PC-3 (cell line): ENCODE results near the gene ZFP90. TPM values are rescaled to one million over a fixed set of nuclear protein-coding genes. Genes with fewer than 3 reads are reported as not detected.
"Not testable (repeated sequence)": the region's sequence is repeated elsewhere in the genome, so short reads cannot be mapped to it uniquely, and the experiment has no call there.

Source experiments
- ATAC-seq: fragments of 200-7000 bp; cut with Tn5 transposase; 2 replicates; pipeline ENCODE4 v1.9.1; 2020; ENCODE audit warnings: mild to moderate bottlenecking, moderate library complexity
- BruUV-seq: library from RNA; stranded (reverse); fragments of 400-500 nt; replicated peaks from 2 replicates; lab custom pipeline; 2021; lab: Mats Ljungman, UMichigan
- CTCF ChIA-PET: fragments of 300-600 bp; sonication (Branson Sonifier 250); formaldehyde crosslinking; loops from one replicate; lab custom pipeline; 2022; ENCODE audit warnings: antibody characterized with exemption; lab: Charles Lee
- POLR2A ChIA-PET: fragments of 300-600 bp; sonication (Branson Sonifier 250); formaldehyde crosslinking; loops from one replicate; lab custom pipeline; 2022; ENCODE audit warnings: antibody characterized with exemption; ENCODE audit not compliant: unreplicated experiment; lab: Charles Lee
- DNase-seq: peaks from one replicate; pipeline ENCODE4 v3.0.0-alpha.2; 2015
- H2AFZ ChIP-seq: fragments of 300-600 bp; sonication (generic); 2 replicates; pipeline ENCODE4 v1.6.0; 2016; ENCODE audit warnings: antibody characterized with exemption, low read length
- H3F3A ChIP-seq: fragments of 300-600 bp; sonication (generic); one replicate; pipeline ENCODE4 v1.6.0; 2017; ENCODE audit warnings: antibody characterized with exemption, low read length, control low read depth, mild to moderate bottlenecking; ENCODE audit not compliant: unreplicated experiment
- H3K27ac ChIP-seq: fragments of 300-600 bp; sonication (generic); 2 replicates; pipeline ENCODE4 v1.5.1; 2016; ENCODE audit warnings: mild to moderate bottlenecking, low read length
- H3K27me3 ChIP-seq: fragments of 300-600 bp; sonication (generic); 2 replicates; pipeline ENCODE4 v1.6.1; 2016; ENCODE audit warnings: low read length, mixed read lengths
- H3K36me3 ChIP-seq: fragments of 300-600 bp; sonication (generic); 2 replicates; pipeline ENCODE4 v1.6.1; 2016; ENCODE audit warnings: low read depth, mixed run types, low read length, mixed read lengths
- H3K4me1 ChIP-seq: fragments of 300-600 bp; sonication (generic); 2 replicates; pipeline ENCODE4 v1.5.1; 2016; ENCODE audit warnings: low read length; ENCODE audit not compliant: insufficient read depth
- H3K4me2 ChIP-seq: fragments of 300-600 bp; sonication (generic); 2 replicates; pipeline ENCODE4 v1.6.0; 2016; ENCODE audit warnings: low read length
- H3K4me3 ChIP-seq: fragments of 300-600 bp; sonication (generic); 2 replicates; pipeline ENCODE4 v1.5.1; 2016; ENCODE audit warnings: mild to moderate bottlenecking, low read length, mixed read lengths
- H3K79me2 ChIP-seq: fragments of 300-600 bp; sonication (generic); 2 replicates; pipeline ENCODE4 v1.6.1; 2017; ENCODE audit warnings: low read length, mixed read lengths
- H3K9ac ChIP-seq: fragments of 300-600 bp; sonication (generic); 2 replicates; pipeline ENCODE4 v1.6.0; 2016; ENCODE audit warnings: mild to moderate bottlenecking, low read length
- H3K9me2 ChIP-seq: fragments of 300-600 bp; sonication (generic); replicated peaks from 2 replicates; pipeline ENCODE4 v1.6.1; 2016; ENCODE audit warnings: mixed run types, low read length, mixed read lengths
- H3K9me3 ChIP-seq: fragments of 300-600 bp; sonication (generic); 2 replicates; pipeline ENCODE4 v1.6.1; 2016; ENCODE audit warnings: low read length, mixed read lengths
- H4K20me1 ChIP-seq: fragments of 300-600 bp; sonication (generic); 2 replicates; pipeline ENCODE4 v1.6.1; 2016; ENCODE audit warnings: low read length, mixed read lengths
- CTCF ChIP-seq: fragments of 300-600 bp; sonication (generic); conservative IDR thresholded peaks from 2 replicates; pipeline ENCODE4 v1.5.1; 2017; ENCODE audit warnings: antibody characterized with exemption, low read depth, mild to moderate bottlenecking, low read length
- EZH2 ChIP-seq: fragments of 300-600 bp; sonication (generic); IDR thresholded peaks from one replicate; pipeline ENCODE4 v1.6.1; 2017; ENCODE audit warnings: antibody characterized with exemption, mild to moderate bottlenecking, low read length; ENCODE audit not compliant: unreplicated experiment
- EZH2phosphoT487 ChIP-seq: fragments of 300-600 bp; sonication (generic); IDR thresholded peaks from 2 replicates; pipeline ENCODE4 v1.6.1; 2018; ENCODE audit warnings: mild to moderate bottlenecking, antibody characterized with exemption, low read length, borderline replicate concordance
- intact Hi-C: fragments of 100-400 bp; cut with micrococcal nuclease; formaldehyde crosslinking; loops from 2 replicates; pipeline ENCODE4 v1.9.0; 2023
- total RNA-seq: library from RNA; depleted of rRNA; stranded (reverse); fragments of >200 nt; gene quantifications from 2 replicates; pipeline ENCODE4 v1.2.3, GENCODE V29; 2014

The ZFP90 gene
- total RNA-seq, 1 experiment from 2014 or later: 18.9 TPM

DNA sequence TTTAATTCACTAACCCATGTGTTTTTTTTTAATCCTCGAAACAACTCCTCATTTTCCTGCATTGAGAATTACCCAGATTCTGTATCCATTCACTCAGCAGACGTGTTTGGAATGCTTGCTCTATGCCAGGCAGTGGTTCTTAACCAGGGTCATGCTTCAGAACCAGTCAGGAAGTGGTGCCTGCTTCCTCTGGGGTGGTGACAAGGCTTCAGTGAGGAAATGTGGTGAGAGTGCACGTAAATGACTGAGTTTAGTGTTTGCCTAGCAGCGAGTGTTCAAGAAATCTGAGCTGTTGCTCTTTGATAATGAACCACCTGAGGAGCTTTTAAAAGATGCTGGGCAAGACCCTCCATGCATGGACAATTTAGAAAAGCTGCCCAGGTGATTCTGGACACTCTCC lies 9.9 kb downstream of the ZFP90 start:
- ChIA-PET CTCF (no interaction called here), POLR2A (no interaction called here)
- Histone ChIP-seq H3K4me3 (no peak overlapping the region), H2AFZ (no peak overlapping the region), H3K9me2 (no peaks in the 10 kb centered on the region), H3K79me2 (no peaks in the 10 kb centered on the region), H3K9ac (no peak overlapping the region), H3K4me1 (no peaks in the 10 kb centered on the region), H3K9me3 (peaks cover 10% of the 10 kb centered on the region; the same call in 1 of the 2 replicates), H4K20me1 (no peaks in the 10 kb centered on the region), H3K27ac (no peak overlapping the region), H3K4me2 (no peak overlapping the region), H3F3A (no peaks in the 10 kb centered on the region), H3K27me3 (no peaks in the 10 kb centered on the region), H3K36me3 (peaks cover 62% of the 10 kb centered on the region)
- no peak for ATAC-seq
- intact Hi-C loops: no loop called here
- TF ChIP-seq EZH2phosphoT487: no peak
- DNase-seq: no peak
- BruUV-seq: no TSS peak

GRCh38 chr16:68553186-68553585 lies 14.1 kb downstream of the ZFP90 start:
- H3K36me3 ChIP-seq: peaks cover 67% of the 10 kb centered on the region
- no peak overlapping the region for H3K4me2 ChIP-seq
- ChIA-PET CTCF (no interaction called here), POLR2A (no interaction called here)
- DNase-seq (no peak), ATAC-seq (no peak)
- H2AFZ ChIP-seq: no peak overlapping the region
- no peaks in the 10 kb centered on the region for H3F3A ChIP-seq
- intact Hi-C loops: no loop called here
- H3K27me3 ChIP-seq: no peaks in the 10 kb centered on the region
- H3K4me1 ChIP-seq: no peaks in the 10 kb centered on the region
- no TSS peak for BruUV-seq
- H3K27ac ChIP-seq: no peak overlapping the region
- H3K9me3 ChIP-seq: 0 out of 2 replicates have a peak, but pooled peaks cover 3% of the 10 kb centered on the region
- no peaks in the 10 kb centered on the region for H4K20me1 ChIP-seq
- H3K4me3 ChIP-seq: no peak overlapping the region
- no peaks in the 10 kb centered on the region for H3K9me2 ChIP-seq
- no peak overlapping the region for H3K9ac ChIP-seq
- H3K79me2 ChIP-seq: no peaks in the 10 kb centered on the region
- TF ChIP-seq EZH2phosphoT487 (no peak), CTCF (no peak), EZH2 (no peak)

DNA sequence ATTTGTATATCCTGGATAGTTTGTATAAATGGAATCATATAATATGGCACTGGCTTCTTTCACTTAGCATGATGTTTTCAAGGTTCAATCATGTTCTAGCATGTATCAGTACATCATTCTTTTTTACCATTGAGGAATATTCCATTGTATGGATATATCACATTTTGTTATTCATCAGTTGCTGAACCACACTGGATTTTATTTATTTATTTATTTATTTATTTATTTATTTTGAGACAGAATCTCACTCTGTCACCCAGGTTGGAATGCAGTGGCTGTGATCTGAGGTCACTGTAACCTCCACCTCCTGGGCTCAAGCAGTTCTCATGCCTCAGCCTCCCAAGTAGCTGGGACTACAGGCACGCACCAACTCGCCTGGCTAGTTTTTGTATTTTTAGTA lies 21.2 kb downstream of the ZFP90 start:
- H3K9me2 ChIP-seq, CTCF ChIA-PET, H3K4me1 ChIP-seq, H3K9ac ChIP-seq, H3K79me2 ChIP-seq, H2AFZ ChIP-seq, ATAC-seq, H3K27ac ChIP-seq, H3K27me3 ChIP-seq, DNase-seq, H4K20me1 ChIP-seq, BruUV-seq, H3F3A ChIP-seq, intact Hi-C loops, H3K4me3 ChIP-seq, POLR2A ChIA-PET, H3K4me2 ChIP-seq: not testable (repeated sequence)
- H3K36me3 ChIP-seq: peaks cover 78% of the 10 kb centered on the region
- H3K9me3 ChIP-seq: peaks cover 50% of the 10 kb centered on the region
